Measurements from ENCODE around the gene ADGRL3.

The ADGRL3 gene

GRCh38 chr4:62118558-62118957 lies 918.4 kb downstream of the ADGRL3 start:
- no peak for DNase-seq (ENCODE audit: low read depth)

DNA sequence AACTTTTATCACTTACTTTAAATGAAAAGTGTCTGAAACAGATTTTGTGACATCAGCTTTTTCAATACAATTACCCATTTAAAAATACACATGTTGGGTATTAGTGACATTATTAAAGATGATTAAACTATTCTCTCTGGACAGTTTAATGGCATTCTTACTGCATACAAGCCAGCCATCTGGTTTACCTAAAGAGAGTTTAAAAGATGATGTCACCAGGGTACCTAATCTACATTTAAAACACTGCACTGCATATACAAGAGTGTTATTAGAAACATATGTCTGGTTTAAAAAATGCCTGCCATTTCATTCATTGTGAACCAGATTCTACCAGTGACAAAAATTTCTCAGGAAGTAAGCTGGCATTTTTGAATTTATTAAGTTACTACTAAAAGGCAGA lies 919.1 kb downstream of the ADGRL3 start:
- no peak for DNase-seq (ENCODE audit: low read depth)

GRCh38 chr4:62126064-62126732 lies 926.1 kb downstream of the ADGRL3 start:
- DNase-seq (ENCODE audit: low read depth): no peak
